ENCODE results near the gene HOXA9. TPM values are rescaled to one million over a fixed set of nuclear protein-coding genes. Genes with fewer than 3 reads are reported as not detected.
A peak's percentile ranks its signal among the peaks of the same experiment; 100 is the strongest.

HOXA9 gene
- total RNA-seq, 1 donor from 2014 or later, result 9.6 TPM

DNA sequence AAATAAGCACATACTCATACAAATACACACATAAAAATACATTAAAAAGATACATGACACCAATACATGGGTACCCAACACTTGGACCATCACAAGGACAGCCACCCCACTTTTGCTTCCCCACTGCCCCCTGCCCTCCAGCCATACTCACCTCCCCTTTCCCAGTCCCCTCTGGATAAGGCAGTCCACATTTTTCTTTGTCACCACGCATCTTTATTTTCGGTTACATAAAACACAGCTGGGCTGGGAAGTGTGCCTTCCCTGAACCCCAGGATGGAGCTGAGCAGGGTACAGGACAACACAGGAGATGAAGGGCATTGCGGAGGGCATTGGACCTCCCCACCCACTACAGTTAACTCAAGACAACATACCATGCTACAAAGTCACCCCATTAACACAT is 11.8 kb downstream of the HOXA9 start:
- DNase-seq, result no peak

DNA sequence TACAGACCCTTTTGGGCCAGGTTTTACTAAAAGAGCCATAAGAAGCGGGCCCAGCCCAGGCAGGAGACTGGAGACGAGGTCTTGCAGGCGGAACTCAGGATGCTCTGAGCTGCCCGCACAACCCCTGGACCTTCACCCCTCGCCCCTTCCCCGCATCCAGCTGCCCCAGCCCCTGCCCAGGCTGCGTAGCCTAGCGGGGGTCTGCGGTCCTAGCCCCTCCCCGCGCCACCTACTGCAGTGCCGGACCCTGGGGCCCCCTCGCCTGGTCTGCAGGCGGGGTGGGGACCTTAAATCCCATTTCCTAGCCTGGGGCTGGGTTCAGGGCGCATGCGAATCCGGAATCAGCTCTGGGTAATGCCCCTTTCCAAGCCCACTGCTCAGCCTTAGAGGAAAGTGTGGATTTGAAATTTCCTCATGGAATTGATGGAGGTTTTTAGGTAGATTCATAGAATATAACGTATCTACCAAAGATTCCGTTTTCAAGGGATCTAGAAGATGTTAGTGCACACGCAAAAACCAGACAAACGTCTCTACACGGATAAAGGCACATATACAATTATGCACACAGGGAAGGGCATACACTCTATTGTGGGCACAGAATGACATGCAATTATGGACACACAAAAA is 12.4 kb downstream of the HOXA9 start:
- DNase-seq, result no peak

DNA sequence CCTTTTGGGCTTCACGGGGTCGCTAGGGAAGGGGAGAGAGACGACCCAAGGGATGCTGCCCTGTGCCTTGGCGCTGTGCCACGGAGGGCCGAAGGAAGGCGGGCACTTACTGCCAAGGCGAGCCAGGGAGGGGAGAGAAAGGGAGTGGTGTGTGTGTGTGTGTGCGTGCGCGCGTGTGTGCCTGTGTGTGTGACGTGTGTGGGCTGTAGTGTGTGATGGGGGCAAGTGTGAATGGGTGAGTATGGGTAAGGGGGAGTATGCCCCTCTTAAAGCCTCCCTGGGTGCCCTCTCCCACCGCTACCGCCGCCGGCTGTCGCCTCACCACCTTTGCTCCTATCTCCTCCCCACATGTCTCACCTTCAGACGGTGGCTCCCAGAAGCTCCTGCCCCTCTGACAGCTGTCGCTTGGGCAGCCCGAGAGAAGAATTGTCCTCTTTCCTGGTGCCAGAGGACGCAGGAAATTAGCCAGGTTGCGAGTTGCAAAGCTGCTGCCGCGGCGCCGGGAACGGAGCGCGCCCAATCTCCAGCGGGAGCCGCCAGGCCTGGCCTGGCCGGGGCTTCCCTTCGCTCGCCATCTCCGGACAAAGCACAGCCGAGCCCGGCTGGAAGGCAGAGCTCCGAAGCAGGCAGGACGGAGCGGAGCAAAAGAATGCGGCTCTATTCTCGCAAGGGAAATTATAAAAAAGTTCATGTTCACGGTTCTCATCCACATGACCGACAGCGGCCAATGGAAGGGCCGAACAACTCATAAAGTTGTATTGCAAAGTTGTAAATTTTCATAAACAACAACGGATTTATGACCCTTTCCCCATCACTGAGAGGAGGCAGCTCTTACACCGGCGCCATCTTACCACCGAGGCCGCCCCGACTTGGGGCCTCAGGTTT is 13.2 kb downstream of the HOXA9 start, which contains the start of gene HOXA3:
Gene HOXA3, minus strand, starts transcription at position 653 of the 885 bp plus-strand sequence. CDS start 41,943 bp downstream, outside the sequence.
- peak; percentile 62 for DNase-seq

DNA sequence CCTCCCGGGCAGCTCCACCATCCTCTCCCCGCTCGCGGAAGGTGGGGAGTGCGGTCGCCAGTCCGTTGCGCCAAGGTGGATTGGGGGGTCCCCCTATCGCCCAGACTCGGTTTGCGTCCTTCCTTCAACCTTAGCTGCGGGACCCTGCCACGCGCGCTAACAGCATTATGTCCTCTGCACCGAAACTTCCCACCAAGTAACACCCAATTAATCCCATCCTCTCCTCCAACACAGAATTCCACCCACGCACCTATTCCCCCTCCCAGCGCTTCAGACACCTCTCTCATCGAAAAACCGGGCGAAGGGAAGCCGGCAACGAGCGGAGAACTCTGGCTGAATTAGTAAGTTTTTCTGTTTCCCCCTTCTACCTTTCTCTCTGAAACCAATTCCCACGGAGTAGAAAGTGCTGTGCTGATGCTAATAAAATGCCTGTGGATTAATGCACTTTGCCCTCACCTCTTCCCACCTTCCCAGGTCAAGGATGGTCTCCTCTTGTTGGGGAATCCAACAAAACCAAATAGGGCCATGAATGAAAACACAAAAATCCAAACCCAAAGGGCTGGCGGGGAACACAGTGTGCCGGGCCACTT is 13.9 kb downstream of the HOXA9 start:
- no peak for DNase-seq

GRCh38 chr7:27150568-27151340 is 14.6 kb downstream of the HOXA9 start:
- peak; percentile 73 for DNase-seq

DNA sequence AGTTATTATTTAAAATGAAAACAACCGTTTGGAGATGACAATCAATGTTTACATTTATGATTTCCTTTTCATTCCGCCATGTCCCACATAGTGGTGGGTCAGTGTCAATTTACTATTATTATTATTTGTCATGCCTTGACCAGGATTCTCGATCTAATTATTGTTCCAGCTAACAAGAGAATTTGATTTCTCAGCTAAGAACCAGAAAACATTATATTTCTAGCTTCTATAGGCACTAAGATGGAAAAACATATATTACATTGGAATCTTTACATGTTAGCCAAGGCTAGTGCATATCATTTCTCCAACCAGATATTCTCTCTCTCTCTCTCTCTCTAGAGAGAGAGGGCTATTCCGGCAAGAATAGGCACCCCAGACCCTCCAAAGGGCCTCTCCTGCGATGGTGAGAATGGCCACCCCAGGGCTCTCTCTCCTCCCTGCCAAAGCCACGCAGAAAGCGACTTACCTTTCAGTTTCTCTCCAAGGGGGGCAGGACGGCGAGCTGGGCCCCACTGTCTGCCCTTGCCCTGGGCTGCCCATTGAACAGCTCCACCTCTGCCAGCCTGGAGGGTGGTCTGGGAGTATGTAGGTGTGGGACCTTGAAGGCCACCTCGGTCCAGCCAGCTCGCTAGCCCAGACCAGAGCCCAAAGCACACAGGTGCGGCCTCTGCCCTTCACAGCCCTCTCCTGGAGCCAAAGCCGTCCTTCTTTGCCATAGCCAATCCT is 15.3 kb downstream of the HOXA9 start:
- DNase-seq, result no peak

DNA sequence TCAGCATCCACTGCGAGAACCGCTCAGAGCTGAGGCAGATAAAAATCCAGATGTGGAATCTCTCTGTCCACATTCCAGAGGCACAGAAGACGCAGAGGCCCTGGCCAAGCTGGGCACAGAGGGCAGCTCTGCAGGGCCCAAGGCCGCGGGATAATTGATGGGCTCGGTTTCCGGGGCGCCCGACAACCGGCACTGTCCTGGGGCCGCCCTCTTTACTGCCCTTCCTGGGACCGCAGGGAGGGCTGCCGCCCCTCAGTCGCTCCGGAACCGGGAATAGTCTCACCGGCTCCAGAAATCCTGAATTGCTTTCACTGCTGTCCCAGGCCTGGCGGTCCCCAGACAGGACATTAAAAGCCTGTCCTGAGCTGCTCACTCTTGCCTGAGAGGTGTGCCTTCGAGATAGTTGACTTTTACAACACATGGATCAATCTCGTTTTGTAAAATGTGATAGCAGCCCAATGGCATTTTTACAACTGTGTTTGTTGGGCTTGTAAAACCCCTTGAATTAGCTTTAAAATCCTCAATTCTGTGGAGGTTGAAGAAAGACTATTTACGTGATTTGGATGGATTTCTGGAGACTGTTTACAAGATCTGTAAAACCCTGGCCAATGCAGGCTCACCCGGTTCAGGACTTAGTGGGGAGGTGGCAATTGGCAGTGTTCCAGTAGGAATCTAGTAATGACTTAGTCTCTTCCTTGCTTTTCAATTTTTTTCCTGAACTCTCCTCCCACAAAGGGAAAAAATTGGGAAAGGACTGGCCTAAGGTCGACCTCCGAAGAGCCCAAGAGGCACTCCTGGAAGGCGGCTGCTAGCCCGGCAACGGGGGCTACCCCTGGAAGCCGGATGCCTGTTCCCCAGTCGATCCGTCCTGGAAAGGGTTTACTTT is 16.3 kb downstream of the HOXA9 start:
- DNase-seq, result no peak

GRCh38 chr7:27148031-27148755 is 17.1 kb downstream of the HOXA9 start:
- no peak for DNase-seq

- DNase-seq, result no peak
These were observed 17.9 kb downstream of the HOXA9 start, which contains the start of gene HOXA6 for GRCh38 chr7:27147199-27148030. Gene HOXA6, minus strand, starts transcription at chr7:27147774. Its CDS starts 25 bp downstream, at chr7:27147749.

DNA sequence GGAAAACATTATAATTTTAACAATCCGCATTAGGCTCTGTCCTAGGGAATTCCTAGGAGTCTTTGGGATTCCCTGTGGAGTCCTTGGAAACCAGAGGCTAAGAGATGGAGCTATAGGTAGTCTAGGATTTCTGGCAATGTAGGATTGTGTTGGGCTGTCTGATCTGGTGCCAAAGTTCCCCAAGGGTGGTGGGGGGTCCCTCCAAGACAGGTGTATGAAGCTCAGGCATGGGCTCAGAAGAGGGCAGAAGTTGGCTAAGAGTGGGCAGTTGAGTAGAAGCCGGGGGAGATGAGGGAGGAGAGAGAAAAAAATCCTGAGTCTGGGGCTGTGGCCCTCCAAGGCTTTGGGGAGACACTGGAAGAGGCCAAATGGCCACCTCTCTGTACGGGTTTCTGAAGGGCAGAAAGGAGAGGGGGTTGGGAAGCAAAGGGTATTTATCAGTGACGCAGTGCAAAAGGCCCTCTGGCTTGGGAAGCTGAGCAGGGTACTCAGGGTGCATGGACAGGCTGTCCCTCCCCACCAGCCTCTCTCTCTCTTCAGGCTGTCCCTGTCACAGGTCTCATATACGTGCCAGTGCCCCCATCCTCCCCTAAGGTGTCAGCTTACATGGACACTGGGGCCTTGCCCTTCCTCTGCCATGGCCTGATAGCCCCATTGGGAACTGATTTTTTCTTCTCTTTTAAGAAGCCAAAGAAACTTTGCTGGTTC is 18.7 kb downstream of the HOXA9 start:
- DNase-seq, result no peak

DNA sequence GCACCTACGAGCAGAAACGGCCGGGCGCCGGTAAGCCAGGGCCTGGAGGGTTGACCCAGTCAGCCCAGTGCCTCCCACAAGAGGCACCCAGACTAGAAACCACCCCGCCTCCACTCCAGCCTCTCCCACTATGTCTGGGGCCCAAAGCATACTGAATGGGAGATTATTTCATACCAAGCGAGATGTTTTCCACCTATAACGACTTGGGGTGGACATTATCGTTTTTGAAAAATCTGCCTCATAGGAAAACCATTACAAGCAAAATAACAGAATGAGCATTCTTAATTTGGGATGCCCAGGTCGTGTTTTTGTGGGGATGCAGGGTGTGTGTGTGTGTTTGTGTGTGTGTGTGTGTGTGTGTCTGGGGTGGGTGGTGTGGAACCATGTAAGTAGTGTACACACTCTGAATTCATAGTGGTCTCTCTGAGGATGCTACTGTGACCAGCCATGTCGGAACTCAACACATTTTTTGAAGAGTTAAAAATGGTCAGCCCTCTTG is 19.4 kb downstream of the HOXA9 start:
- no peak for DNase-seq

DNA sequence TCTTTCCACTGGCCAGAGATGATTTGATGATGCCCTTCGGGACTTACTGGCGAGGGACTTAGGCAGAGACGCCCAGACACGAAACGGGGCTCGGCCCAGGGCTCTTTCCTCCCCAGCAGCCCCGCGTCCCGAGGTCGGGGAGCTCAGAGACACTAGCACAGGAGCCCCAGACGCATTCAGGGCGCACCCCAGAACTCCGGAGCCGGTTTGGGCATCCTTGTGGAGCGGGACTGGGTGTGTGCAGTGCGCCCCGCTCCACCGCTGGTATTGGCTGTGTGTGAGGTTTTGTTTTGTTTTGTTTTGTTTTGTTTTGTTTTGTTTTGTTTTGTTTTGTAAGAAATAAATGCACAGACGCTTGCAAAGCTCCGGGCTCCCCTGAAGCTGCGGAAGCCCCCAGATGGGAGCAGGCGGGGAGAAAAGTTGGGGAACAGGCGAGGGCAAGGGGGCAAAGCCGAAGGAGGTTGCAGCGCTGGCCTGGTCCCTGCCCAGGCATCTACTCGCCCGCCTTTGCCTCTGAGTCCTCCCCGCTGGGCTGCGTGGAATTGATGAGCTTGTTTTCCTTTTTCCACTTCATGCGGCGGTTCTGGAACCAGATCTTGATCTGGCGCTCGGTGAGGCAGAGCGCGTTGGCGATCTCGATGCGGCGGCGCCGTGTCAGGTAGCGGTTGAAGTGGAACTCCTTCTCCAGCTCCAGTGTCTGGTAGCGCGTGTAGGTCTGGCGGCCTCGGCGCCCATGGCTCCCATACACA is 20.0 kb downstream of the HOXA9 start:
- no peak for DNase-seq

DNA sequence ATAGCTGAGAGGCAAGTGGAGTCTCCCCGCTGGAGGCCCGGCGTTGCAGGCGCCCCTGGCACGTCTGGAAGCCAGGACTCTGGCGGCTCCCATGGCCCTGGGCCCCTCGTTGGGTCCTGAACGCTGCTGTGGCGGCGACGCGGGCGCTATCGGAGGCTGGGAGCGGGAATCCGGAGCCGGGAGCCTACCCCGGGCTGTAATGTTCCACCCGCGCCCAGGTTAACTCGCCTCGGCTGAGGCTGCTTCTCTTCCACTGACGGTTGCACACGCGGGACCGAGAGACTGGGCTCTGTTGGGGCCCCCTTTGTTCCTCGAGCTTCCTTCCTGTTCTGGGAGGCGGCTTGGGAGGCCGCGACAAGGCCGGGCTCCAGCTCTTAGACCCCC is 20.6 kb downstream of the HOXA9 start:
- no peak for DNase-seq

DNA sequence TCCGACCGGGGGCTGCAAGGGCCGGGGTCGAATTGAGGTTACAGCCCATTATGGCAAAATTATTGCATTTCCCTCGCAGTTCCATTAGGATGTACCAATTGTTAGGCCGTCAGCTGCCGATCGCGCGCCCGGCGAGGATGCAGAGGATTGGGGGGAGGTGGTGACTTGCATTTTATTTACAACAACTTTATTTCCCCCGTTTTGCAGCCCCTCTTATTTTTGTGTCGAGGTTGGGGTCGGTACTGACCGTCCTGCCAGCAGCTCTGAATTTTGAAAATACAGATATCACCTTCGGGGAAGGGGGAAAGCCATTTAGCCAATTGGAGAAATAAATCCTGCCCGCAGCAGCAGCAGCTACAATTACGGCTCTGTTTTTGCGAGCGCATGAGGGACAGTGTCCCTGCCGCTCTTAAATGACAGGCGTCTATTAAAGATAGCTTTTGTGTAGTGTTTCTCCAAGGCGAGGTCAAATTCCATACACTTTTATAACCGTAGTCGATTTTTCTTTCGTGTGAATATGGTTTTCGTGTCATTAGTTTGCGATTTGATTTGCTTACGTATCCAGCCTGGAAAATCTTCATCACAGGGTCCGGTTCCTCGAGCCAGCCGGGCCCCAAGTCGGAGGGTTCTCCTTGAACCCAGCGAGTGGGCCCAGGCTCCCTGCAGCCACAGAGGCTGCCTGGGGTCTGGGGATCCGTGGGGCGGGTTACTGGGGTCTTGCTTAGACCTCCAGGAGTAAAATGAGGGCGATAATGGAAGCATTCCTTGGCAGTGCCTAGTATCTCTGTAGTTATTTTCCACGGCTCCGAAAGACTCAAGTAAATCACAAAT is 21.2 kb downstream of the HOXA9 start:
- no peak for DNase-seq

GRCh38 chr7:27143023-27143949 is 22.1 kb downstream of the HOXA9 start, which contains the start of gene HOXA5:
Gene HOXA5, minus strand, starts transcription at chr7:27143681. Its CDS starts 74 bp downstream, at chr7:27143607.
- DNase-seq, result peak; percentile 76
